Naive thymus-derived CD8-positive, alpha-beta T cell (primary cell): ENCODE measurements around the gene METTL8. TPM values are rescaled to one million over a fixed set of nuclear protein-coding genes. Genes with fewer than 3 reads are reported as not detected.

Experiments used
- ATAC-seq, 2 donors: fragments of 150-1000 bp; cut with Tn5 transposase in 1 of 2; sonication (Bioruptor Pico), chemical (Tn5 transposase) in 1 of 2; 1 replicate in 1 of 2; 2 replicates in 1 of 2; pipeline ENCODE4 v1.10.0; 2021; ENCODE audit warnings: mild to moderate bottlenecking in 2 of 2, moderate library complexity in 2 of 2
- POLR2A ChIA-PET: fragments of 350-600 bp; sonication (Branson Sonifier 250); formaldehyde crosslinking; loops from one replicate; lab custom pipeline; 2021; ENCODE audit warnings: antibody characterized with exemption; lab: Charles Lee
- DNase-seq, 10 donors: peaks; one replicate each; pipeline versions ENCODE4 v3.0.0 to v3.0.0-alpha.2; 2020 to 2022
- H3K27ac Mint-ChIP-seq, 10 donors: one replicate each; pipeline ENCODE4 v1.8.0; 2020 to 2022; ENCODE audit warnings: mild to moderate bottlenecking in 10 of 10, mixed read lengths in 10 of 10, moderate library complexity in 4 of 10, inconsistent platforms in 1 of 10
- H3K27me3 Mint-ChIP-seq, 5 donors: one replicate each; pipeline ENCODE4 v1.8.0; 2021 to 2022; ENCODE audit warnings: mixed read lengths in 5 of 5
- H3K36me3 Mint-ChIP-seq, 3 donors: one replicate each; pipeline ENCODE4 v1.8.0; 2020 to 2022; ENCODE audit warnings: mixed read lengths in 3 of 3, mild to moderate bottlenecking in 2 of 3, inconsistent platforms in 1 of 3
- H3K4me1 Mint-ChIP-seq, 4 donors: one replicate each; pipeline ENCODE4 v1.8.0; 2021 to 2022; ENCODE audit warnings: mixed read lengths in 4 of 4
- H3K4me3 Mint-ChIP-seq, 10 donors: one replicate each; pipeline ENCODE4 v1.8.0; 2020 to 2022; ENCODE audit warnings: mild to moderate bottlenecking in 10 of 10, mixed read lengths in 10 of 10, moderate library complexity in 6 of 10, inconsistent platforms in 1 of 10
- H3K9me3 Mint-ChIP-seq, 9 donors: one replicate each; pipeline ENCODE4 v1.8.0; 2020 to 2022; ENCODE audit warnings: mixed read lengths in 9 of 9, mild to moderate bottlenecking in 3 of 9, inconsistent platforms in 1 of 9, moderate library complexity in 1 of 9
- polyA plus RNA-seq, 3 donors: library from polyadenylated mRNA; unstranded; fragments of 300-500 nt; fragmentation: Illumina TruSeq; gene quantifications; one replicate each; pipeline ENCODE4 v1.2.3, GENCODE V29; 2021
- total RNA-seq, 8 experiments: library from RNA in 2 of 8; stranded (reverse) in 2 of 8; gene quantifications; one replicate each; pipeline ENCODE4 v1.2.3 and lab custom pipeline; 2021 to 2026

METTL8 gene
- total and polyA plus RNA-seq, 5 experiments from 2014 or later: 9.1 to 21.0 (median 18.3) TPM

DNA sequence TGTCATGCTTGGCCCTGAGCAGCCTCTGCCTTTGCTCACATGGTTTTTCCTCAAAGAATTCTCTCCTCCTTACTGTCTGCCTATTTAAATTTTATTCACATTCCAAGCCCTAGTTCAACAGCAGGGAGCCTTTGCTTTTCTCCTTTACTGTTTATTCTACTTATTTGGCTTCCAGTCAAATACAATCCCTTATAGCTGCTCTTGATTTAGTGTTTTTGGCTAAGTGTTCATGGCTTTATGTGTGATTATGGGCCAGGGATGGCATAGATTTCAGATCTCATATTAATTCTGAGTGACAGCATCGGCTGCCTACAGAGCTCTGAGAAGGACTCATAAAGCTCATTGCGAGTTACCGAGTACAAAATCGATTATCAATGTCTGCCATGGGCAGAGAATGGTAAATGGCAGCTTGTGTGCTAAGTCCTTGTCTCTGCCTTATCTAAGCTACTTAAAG, 106.7 kb downstream of the METTL8 start:
- H3K27ac Mint-ChIP-seq: peak overlapping the region in 9 of 10 donors; percentile 37 to 77 (median 64)
- peak overlapping the region in 5 of 10 donors; percentile 4 to 65 (median 10) for H3K4me3 Mint-ChIP-seq
- no peak for ATAC-seq
- H3K36me3 Mint-ChIP-seq: peaks cover 0 to 22% (median 12%) of the 10 kb centered on the region in 3 donors
- DNase-seq: no peak
- H3K27me3 Mint-ChIP-seq: no peaks in the 10 kb centered on the region
- POLR2A ChIA-PET: interaction anchor here (0.5 to 1.0 kb wide), 3 partner anchors 9 to 144 kb away, joined by 3 to 6 read pairs (median 5); no protein-coding TSS in a partner anchor
- no peaks in the 10 kb centered on the region for H3K9me3 Mint-ChIP-seq
- peaks cover 5 to 58% (median 25%) of the 10 kb centered on the region in 4 donors for H3K4me1 Mint-ChIP-seq

DNA sequence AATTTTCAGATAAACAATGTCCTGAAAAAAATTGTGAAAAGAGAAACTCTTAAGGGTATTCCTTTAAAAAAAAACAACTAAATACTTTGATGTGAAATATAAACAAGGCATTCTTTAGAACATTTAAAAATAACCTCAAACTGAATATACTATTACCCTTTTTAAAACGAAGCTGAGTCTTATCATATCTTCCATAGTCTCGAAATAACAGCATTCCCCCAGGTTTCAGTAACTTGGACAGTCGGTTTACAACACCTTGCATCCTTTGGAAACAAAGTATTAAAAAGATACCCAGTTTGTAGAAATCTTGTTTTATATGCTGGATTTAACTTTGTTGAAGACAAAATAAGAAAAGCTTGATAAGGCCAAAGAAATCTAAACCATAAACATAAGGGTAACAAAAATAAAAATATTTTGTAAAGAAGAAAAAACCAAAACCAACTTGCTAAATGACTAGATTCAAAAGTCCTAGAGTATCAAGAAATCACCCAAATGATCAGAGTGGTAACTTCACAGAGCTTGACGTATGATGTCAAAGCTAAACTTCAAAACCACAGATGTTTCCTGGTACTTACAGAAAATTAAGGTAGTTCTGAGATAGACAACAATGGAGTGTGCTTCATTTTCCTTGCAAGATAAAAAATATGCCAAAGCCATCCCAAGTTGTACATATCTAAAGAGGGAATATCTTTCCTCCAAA, 107.8 kb downstream of the METTL8 start:
- Mint-ChIP-seq H3K27me3 (no peaks in the 10 kb centered on the region), H3K4me1 (peaks cover 5 to 66% (median 25%) of the 10 kb centered on the region in 4 donors), H3K9me3 (no peaks in the 10 kb centered on the region), H3K4me3 (peak overlapping the region in 4 of 10 donors; percentile 6 to 65 (median 14)), H3K36me3 (peaks cover 0 to 24% (median 17%) of the 10 kb centered on the region in 3 donors), H3K27ac (peak overlapping the region in 6 of 10 donors; percentile 44 to 77 (median 58))
- POLR2A ChIA-PET: interaction anchor here (1.0 kb wide), 1 partner anchor 8 kb away, joined by 3 read pairs; no protein-coding TSS in a partner anchor
- peak; percentile 79 to 91 for ATAC-seq
- peak in 4 of 10 donors; percentile 2 to 60 (median 29) for DNase-seq

DNA sequence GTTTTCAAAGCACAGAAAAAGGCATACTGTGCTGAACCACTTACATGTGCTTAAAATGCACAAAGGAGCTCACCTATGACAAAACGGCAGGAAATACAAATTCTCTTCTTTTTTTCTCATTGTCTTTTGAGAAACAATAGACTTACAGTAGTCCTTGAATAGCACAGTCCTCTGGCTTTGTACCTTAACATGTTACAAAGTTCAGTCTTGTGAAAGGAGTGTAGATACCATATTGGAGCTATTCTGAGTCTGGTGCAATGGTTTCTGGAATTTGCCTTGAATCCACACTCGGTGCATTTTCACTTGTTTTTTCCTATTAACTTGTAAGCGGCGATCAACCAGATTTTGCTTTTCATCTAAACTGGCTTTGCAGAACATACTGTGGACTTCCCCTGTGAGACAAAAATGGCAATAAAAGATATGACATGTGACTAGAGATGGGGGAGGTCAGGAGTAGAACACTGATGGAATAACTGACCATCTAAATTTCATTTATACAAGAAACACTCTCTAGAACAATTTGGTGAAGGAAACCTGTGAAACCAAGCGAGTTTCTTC, 109.7 kb downstream of the METTL8 start:
- DNase-seq (no peak), ATAC-seq (no peak)
- Mint-ChIP-seq H3K27me3 (no peaks in the 10 kb centered on the region), H3K27ac (peak overlapping the region in 2 of 10 donors; percentile 25 to 82), H3K4me3 (peak overlapping the region in 2 of 10 donors; percentile 13 to 70), H3K36me3 (peaks cover 0 to 24% (median 14%) of the 10 kb centered on the region in 3 donors), H3K9me3 (no peaks in the 10 kb centered on the region), H3K4me1 (peaks cover 5 to 80% (median 32%) of the 10 kb centered on the region in 4 donors)
- POLR2A ChIA-PET: interaction anchor here (1.1 kb wide), 1 partner anchor 26 kb away, joined by 3 read pairs; no protein-coding TSS in a partner anchor

DNA sequence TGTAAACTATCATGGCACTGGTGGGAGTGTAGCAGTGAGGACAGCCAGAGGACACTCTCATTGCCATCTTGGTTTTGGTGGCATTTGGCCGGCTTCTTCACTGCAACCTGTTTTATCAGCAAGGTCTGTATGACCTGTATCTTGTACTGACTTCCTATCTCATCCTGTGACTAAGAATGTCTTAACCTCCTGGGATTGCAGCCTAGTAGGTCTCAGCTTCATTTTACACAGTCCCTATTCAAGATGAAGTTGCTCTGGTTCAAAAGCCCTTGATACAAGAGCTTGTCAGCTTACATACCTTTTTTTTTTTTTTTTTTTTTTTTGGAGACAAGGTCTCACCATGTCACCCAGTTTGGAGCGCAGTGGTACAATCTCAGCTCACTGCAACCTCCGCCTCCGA, 110.9 kb downstream of the METTL8 start:
- no peaks in the 10 kb centered on the region for H3K27me3 Mint-ChIP-seq
- no peaks in the 10 kb centered on the region for H3K9me3 Mint-ChIP-seq
- H3K4me3 Mint-ChIP-seq: peak overlapping the region in 1 of 10 donors; percentile 70
- H3K4me1 Mint-ChIP-seq: peaks cover 5 to 87% (median 33%) of the 10 kb centered on the region in 4 donors
- peak overlapping the region in 3 of 10 donors; percentile 52 to 84 (median 82) for H3K27ac Mint-ChIP-seq
- peaks cover 0 to 24% (median 16%) of the 10 kb centered on the region in 3 donors for H3K36me3 Mint-ChIP-seq
- DNase-seq (no peak), ATAC-seq (no peak)
- POLR2A ChIA-PET: no interaction called here

DNA sequence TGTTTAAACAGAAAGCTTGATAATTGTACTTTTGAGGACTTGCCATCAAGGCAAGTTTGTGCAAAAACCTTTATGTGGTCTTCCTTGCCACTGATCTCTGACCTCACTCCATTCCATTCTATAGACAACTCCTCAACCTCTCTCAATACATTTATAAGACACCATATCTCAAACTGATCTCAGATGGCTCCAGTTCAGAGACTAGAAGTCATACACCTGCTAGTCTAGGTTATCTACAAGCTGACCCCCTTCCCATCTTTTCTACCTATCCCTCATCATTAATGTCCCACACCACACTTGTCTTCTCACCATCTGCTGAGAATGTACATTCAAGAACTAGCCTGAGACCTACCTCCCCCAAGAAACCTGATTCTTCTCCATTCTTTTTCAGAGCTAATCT, 113.1 kb downstream of the METTL8 start:
- Mint-ChIP-seq H3K9me3 (no peaks in the 10 kb centered on the region), H3K27ac (peak overlapping the region in 2 of 10 donors; percentile 0 to 66), H3K27me3 (no peaks in the 10 kb centered on the region), H3K4me1 (peaks cover 0 to 73% (median 13%) of the 10 kb centered on the region in 4 donors), H3K4me3 (no peak overlapping the region), H3K36me3 (peaks cover 0 to 21% (median 16%) of the 10 kb centered on the region in 3 donors)
- POLR2A ChIA-PET: no interaction called here
- DNase-seq: no peak
- no peak for ATAC-seq

DNA sequence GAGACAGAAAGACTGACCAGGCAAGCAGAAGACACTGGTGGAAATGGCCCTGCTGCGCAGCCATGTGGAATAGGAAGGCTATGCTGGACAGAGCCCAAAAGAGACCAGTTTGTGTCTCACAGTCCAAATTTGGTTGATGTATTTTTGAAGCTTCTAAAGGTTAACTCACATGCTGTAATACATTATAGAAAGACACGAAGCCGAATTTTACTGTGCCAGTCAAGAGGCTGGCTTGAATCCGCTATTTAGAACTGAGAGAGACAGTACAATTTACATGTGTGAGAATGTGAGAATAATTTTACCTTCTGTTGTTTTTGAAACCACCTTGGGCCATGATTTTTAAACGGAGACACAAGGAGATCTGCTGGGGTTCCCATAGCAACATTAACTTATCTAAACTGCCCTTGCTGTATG, 113.6 kb downstream of the METTL8 start:
- ATAC-seq (no peak), DNase-seq (no peak)
- POLR2A ChIA-PET: no interaction called here
- H3K4me1 Mint-ChIP-seq: peaks cover 0 to 69% (median 11%) of the 10 kb centered on the region in 4 donors
- H3K27ac Mint-ChIP-seq: peak overlapping the region in 1 of 10 donors; percentile 66
- no peaks in the 10 kb centered on the region for H3K27me3 Mint-ChIP-seq
- H3K36me3 Mint-ChIP-seq: peaks cover 0 to 21% (median 16%) of the 10 kb centered on the region in 3 donors
- no peak overlapping the region for H3K4me3 Mint-ChIP-seq
- no peaks in the 10 kb centered on the region for H3K9me3 Mint-ChIP-seq

DNA sequence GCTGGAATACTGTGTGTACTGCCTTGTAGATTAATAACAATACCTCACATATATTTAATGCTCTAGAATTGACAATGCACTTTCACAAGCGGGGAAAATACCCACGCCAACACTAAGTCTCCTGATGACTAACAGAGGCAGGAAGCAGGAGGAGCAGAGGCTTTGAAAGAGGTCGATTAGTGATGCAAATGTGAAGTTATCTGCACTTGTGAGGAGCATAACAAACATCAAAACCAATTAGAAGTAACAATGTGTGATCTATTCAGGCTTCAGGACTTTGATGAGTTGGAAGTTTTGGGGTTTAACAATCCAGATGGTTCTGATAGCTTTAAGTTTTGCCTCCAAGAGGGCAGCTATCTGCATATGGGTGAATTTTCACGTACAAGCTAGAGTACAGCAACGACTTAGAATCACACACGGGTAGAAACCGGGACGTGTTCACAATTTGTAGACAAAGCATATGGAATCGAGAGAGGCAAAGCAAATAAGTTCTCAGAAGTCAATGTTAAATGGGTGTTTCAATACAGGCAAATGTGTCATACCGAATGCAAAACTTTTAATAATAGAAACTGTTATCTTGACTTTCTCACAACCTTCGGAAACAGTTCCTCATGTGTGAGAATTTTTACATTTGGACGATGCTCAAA, 114.5 kb downstream of the METTL8 start:
- Mint-ChIP-seq H3K4me3 (peak overlapping the region in 4 of 10 donors; percentile 9 to 62 (median 31)), H3K4me1 (peaks cover 0 to 61% (median 11%) of the 10 kb centered on the region in 4 donors), H3K27ac (peak overlapping the region in 4 of 10 donors; percentile 34 to 82 (median 65)), H3K27me3 (no peaks in the 10 kb centered on the region), H3K36me3 (peaks cover 0 to 19% (median 15%) of the 10 kb centered on the region in 3 donors), H3K9me3 (no peaks in the 10 kb centered on the region)
- ATAC-seq: peak; percentile 47 to 58
- DNase-seq: peak in 2 of 10 donors; percentile 9 to 11
- POLR2A ChIA-PET: interaction anchor here (0.6 kb wide), 1 partner anchor 132 kb away, joined by 6 read pairs; no protein-coding TSS in a partner anchor

DNA sequence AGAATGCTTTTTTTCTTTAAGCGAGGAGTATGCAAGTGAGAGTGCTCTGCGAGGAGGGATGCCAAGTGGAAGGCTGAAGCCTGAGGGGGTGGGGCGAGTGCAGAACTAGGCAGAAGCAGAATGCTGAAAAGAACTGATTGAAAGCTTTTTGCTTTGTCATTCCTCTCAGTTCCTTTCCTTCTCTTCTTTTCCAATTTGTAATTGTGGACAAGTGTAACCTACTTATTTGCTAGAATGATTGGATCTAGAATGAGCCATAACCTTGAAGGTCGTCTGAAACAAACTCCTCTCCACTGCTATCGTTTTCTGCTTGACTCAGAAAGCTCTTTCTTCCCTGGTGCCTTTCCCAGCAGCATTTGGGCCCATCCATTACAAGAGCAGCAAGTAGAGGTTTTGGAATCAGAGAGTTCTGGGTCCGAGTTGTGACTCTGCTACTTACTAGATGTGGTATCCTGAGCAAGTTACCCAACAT, 115.3 kb downstream of the METTL8 start:
- peaks cover 0 to 4% (median 0%) of the 10 kb centered on the region in 9 donors for H3K9me3 Mint-ChIP-seq
- ATAC-seq: no peak
- H3K4me1 Mint-ChIP-seq: peaks cover 0 to 53% (median 11%) of the 10 kb centered on the region in 4 donors
- POLR2A ChIA-PET: interaction anchor here (0.6 to 1.3 kb wide), 2 partner anchors 8 to 131 kb away, joined by 3 to 6 read pairs; no protein-coding TSS in a partner anchor
- H3K36me3 Mint-ChIP-seq: peaks cover 5 to 11% (median 11%) of the 10 kb centered on the region in 3 donors
- no peak overlapping the region for H3K4me3 Mint-ChIP-seq
- peak overlapping the region in 3 of 10 donors; percentile 12 to 82 (median 76) for H3K27ac Mint-ChIP-seq
- DNase-seq: no peak
- H3K27me3 Mint-ChIP-seq: no peaks in the 10 kb centered on the region

DNA sequence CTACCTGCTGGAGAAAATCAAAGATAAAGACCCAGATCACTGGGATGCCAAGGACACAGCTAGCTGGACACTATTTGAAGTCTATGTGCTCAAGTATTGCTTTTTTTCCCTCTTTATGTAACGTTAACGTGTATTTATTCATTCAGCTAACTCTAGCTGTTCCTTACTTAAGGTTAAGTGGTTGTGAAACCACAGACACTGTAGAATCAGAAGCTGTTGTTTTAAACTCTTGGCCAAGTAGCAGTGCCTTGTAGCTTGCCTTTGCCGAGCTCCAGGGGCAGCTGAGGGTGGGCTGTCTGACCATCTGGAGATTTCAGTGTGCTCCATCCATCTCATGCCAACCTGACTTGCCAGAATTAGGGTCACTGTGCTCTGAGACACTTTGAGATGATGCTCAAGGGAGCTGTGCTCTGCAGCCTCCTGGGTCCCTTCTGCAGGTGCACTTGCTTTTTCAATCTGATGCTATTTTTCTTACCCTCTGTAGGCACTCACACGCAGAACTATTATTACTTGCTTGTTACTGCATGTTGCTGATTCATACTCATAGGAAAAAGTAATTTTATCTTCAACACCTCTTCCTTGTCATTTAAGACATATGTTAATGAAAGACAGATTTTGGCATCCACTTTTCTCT, 116.2 kb downstream of the METTL8 start:
- peak overlapping the region in 2 of 10 donors; percentile 3 to 51 for H3K27ac Mint-ChIP-seq
- POLR2A ChIA-PET: interaction anchor here (0.5 to 1.3 kb wide), 2 partner anchors 9 to 19 kb away, joined by 3 read pairs; no protein-coding TSS in a partner anchor
- no peak for ATAC-seq
- H3K9me3 Mint-ChIP-seq: peaks cover 0 to 4% (median 0%) of the 10 kb centered on the region in 9 donors
- peaks cover 0 to 44% (median 11%) of the 10 kb centered on the region in 4 donors for H3K4me1 Mint-ChIP-seq
- no peaks in the 10 kb centered on the region for H3K27me3 Mint-ChIP-seq
- no peak for DNase-seq
- H3K4me3 Mint-ChIP-seq: no peak overlapping the region
- peaks cover 5 to 13% (median 5%) of the 10 kb centered on the region in 3 donors for H3K36me3 Mint-ChIP-seq

DNA sequence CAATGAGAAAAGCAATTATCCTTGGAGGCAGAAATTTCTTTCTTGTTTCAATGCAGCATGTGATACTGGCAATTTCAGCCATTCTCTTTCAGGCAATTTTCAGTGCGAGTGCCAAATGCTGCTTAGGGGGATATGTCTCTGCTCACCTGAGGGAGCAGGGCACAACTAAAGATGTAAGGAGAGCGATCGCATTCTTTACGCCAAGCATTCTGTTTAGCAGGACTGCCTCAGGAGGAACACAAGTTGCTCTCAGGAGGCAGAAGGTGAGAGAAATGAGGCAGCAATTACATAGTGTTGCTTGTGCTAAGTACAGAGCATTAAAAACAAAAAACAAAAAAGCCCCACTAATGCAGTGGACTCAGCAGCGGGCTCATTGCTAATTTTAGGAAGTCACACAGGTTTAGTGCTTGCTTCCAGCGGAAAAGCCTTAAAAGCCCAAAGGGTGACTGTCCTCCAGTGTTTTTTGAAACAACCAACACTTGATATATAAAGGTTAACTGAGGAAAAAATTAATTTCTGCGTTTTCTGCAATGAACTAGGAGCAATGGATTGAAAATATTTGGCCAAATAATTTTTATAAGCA, 116.9 kb downstream of the METTL8 start:
- peaks cover 1 to 7% (median 3%) of the 10 kb centered on the region in 9 donors for H3K9me3 Mint-ChIP-seq
- POLR2A ChIA-PET: no interaction called here
- peaks cover 3 to 16% (median 8%) of the 10 kb centered on the region in 3 donors for H3K36me3 Mint-ChIP-seq
- no peak for DNase-seq
- no peak for ATAC-seq
- no peaks in the 10 kb centered on the region for H3K27me3 Mint-ChIP-seq
- peaks cover 1 to 44% (median 11%) of the 10 kb centered on the region in 4 donors for H3K4me1 Mint-ChIP-seq
- H3K4me3 Mint-ChIP-seq: no peak overlapping the region
- no peak overlapping the region for H3K27ac Mint-ChIP-seq

DNA sequence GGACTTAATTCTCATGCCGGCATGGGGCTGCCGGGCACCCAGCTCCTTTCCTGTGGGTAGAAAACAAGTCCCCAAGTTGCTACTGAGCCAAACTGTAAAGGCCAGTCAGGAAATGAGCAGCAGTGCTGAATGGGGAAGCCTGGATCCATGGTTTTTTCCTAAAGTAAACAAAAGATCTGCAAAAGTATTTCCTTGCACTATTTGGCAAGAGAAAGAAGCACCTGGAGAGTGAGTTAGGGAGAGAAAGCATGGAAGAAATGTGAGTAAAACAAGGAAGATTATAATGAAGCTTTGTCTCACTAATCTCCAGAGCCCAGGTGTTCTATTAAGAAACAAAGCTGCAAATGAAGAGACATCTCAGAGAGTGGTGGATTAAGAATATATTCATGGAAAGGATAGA, 117.6 kb downstream of the METTL8 start:
- Mint-ChIP-seq H3K4me1 (peaks cover 1 to 39% (median 11%) of the 10 kb centered on the region in 4 donors), H3K36me3 (peaks cover 2 to 16% (median 14%) of the 10 kb centered on the region in 3 donors), H3K4me3 (no peak overlapping the region), H3K27ac (peak overlapping the region in 1 of 10 donors; percentile 72), H3K27me3 (no peaks in the 10 kb centered on the region), H3K9me3 (peaks cover 5 to 13% (median 9%) of the 10 kb centered on the region in 9 donors)
- no peak for ATAC-seq
- DNase-seq: no peak
- POLR2A ChIA-PET: interaction anchor here (0.6 kb wide), 1 partner anchor 156 kb away, joined by 4 read pairs; no protein-coding TSS in a partner anchor
